ENCODE measurements around the gene DNMT3A. TPM values are rescaled to one million over a fixed set of nuclear protein-coding genes. Genes with fewer than 3 reads are reported as not detected.

Gene DNMT3A
- total RNA-seq, 1 donor from 2014 or later = 219 TPM

GRCh38 chr2:25371253-25372241, 29.8 kb upstream of the DNMT3A start:
- H3K9me3 Mint-ChIP-seq = no peaks in the 10 kb centered on the region
- no peaks in the 10 kb centered on the region for H3K36me3 Mint-ChIP-seq
- no peak for TF ChIP-seq CTCF (IDR thresholded peaks at IDR 0.05; ENCODE audit: unreplicated experiment)
- H3K27ac Mint-ChIP-seq = no peak overlapping the region
- H3K4me1 Mint-ChIP-seq = peaks cover 38% of the 10 kb centered on the region
- no peak for DNase-seq (ENCODE audit: low spot score in 2 of 2, unreplicated experiment in 2 of 2)
- no peaks in the 10 kb centered on the region for H3K27me3 Mint-ChIP-seq (ENCODE audit: low read depth)
- H3K4me3 Mint-ChIP-seq = no peak overlapping the region

- H3K9me3 Mint-ChIP-seq = no peaks in the 10 kb centered on the region
- H3K4me3 Mint-ChIP-seq = no peak overlapping the region
- H3K4me1 Mint-ChIP-seq = peaks cover 33% of the 10 kb centered on the region
- H3K27ac Mint-ChIP-seq = no peak overlapping the region
- H3K36me3 Mint-ChIP-seq = no peaks in the 10 kb centered on the region
- H3K27me3 Mint-ChIP-seq (ENCODE audit: low read depth) = no peaks in the 10 kb centered on the region
- no peak for DNase-seq (ENCODE audit: low spot score in 2 of 2, unreplicated experiment in 2 of 2)
- TF ChIP-seq CTCF (IDR thresholded peaks at IDR 0.05; ENCODE audit: unreplicated experiment) = no peak
These were observed 28.2 kb upstream of the DNMT3A start for GRCh38 chr2:25369876-25370275.

- Mint-ChIP-seq H3K4me3 (no peak overlapping the region), H3K9me3 (no peaks in the 10 kb centered on the region), H3K27me3 (ENCODE audit: low read depth) (no peaks in the 10 kb centered on the region), H3K36me3 (no peaks in the 10 kb centered on the region), H3K27ac (peak overlapping the region; percentile 76), H3K4me1 (peaks cover 33% of the 10 kb centered on the region)
- no peak for TF ChIP-seq CTCF (IDR thresholded peaks at IDR 0.05; ENCODE audit: unreplicated experiment)
- no peak for DNase-seq (ENCODE audit: low spot score in 2 of 2, unreplicated experiment in 2 of 2)
These were observed 27.7 kb upstream of the DNMT3A start for GRCh38 chr2:25369439-25369838.

DNA sequence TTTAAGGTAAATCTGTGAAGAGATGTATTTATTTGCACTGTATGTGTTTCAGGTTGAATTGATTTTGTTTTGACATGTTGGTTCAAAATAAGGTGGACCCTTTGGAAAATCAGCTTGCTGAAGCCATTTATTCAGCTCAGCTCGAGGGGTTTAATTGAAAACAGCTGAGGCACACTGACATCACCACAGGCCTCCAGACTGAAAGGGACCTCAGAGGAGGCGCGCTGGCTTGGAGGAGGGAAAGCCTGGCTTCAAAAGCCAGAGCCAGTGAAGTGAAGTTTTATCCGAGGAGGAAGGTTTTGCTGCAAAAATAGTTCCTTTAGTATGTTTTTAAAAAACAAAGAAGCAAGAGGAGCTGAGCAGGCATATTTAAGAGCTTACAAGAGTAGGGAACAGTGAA, 26.9 kb upstream of the DNMT3A start:
- H3K27ac Mint-ChIP-seq = peak overlapping the region; percentile 76
- peaks cover 33% of the 10 kb centered on the region for H3K4me1 Mint-ChIP-seq

GRCh38 chr2:25367296-25367695, 25.6 kb upstream of the DNMT3A start:
- Mint-ChIP-seq H3K9me3 (no peaks in the 10 kb centered on the region), H3K4me1 (peaks cover 36% of the 10 kb centered on the region), H3K36me3 (no peaks in the 10 kb centered on the region), H3K27me3 (ENCODE audit: low read depth) (peaks cover 3% of the 10 kb centered on the region), H3K4me3 (no peak overlapping the region), H3K27ac (no peak overlapping the region)
- TF ChIP-seq CTCF (IDR thresholded peaks at IDR 0.05; ENCODE audit: unreplicated experiment) = no peak
- no peak for DNase-seq (ENCODE audit: low spot score in 2 of 2, unreplicated experiment in 2 of 2)

More for the DNA sequence above, 26.9 kb upstream of the DNMT3A start:
- no peak for DNase-seq (ENCODE audit: low spot score in 2 of 2, unreplicated experiment in 2 of 2)
- Mint-ChIP-seq H3K36me3 (no peaks in the 10 kb centered on the region), H3K4me3 (no peak overlapping the region), H3K9me3 (no peaks in the 10 kb centered on the region), H3K27me3 (ENCODE audit: low read depth) (no peaks in the 10 kb centered on the region)
- no peak for TF ChIP-seq CTCF (IDR thresholded peaks at IDR 0.05; ENCODE audit: unreplicated experiment)
